HEK293 (cell line): ENCODE data around the gene ANAPC2.

ENCODE experiments used
- CTCF ChIA-PET: fragments of 350-600 bp; formaldehyde crosslinking; extraction: SDS; loops from one replicate; lab custom pipeline; 2021; ENCODE audit warnings: antibody characterized with exemption; lab: Yijun Ruan, JAX
- POLR2A ChIA-PET: fragments of 300-600 bp; formaldehyde crosslinking; extraction: SDS; loops from one replicate; lab custom pipeline; 2020; ENCODE audit warnings: antibody characterized with exemption, inconsistent platforms; lab: Yijun Ruan, JAX
- H3K27ac ChIP-seq: fragments of 200-500 bp; sonication (Bioruptor generic); 2 replicates; pipeline ENCODE4 v1.5.1; 2014; ENCODE audit warnings: low read depth, low read length, control low read depth, inconsistent platforms; ENCODE audit errors: extremely low read depth
- H3K36me3 ChIP-seq, 2 experiments: fragments of 200-500 bp in 1 of 2; sonication (Bioruptor generic) in 1 of 2; 1 replicate in 1 of 2; 2 replicates in 1 of 2; pipeline ENCODE4 v1.5.1; 2014 to 2017; ENCODE audit warnings: inconsistent platforms in 2 of 2, low read length in 2 of 2; ENCODE audit not compliant: control insufficient read depth in 2 of 2, insufficient read depth in 1 of 2
- H3K4me1 ChIP-seq: fragments of 200-500 bp; sonication (Bioruptor generic); 2 replicates; pipeline ENCODE4 v1.5.1; 2014; ENCODE audit warnings: mild to moderate bottlenecking, low read length, inconsistent platforms; ENCODE audit not compliant: control insufficient read depth, insufficient read depth
- H3K4me3 ChIP-seq: 2 replicates; pipeline ENCODE4 v1.5.1; 2011; ENCODE audit warnings: low read depth, mild to moderate bottlenecking, control low read depth, low read length, moderate library complexity
- H3K9me3 ChIP-seq: fragments of 200-500 bp; sonication (Bioruptor generic); 2 replicates; pipeline ENCODE4 v1.5.1; 2014; ENCODE audit warnings: low read depth, low read length, inconsistent platforms; ENCODE audit not compliant: control insufficient read depth, insufficient read depth
- EGR2 ChIP-seq: fragments of 450-650 bp; formaldehyde crosslinking; IDR thresholded peaks from 2 replicates; pipeline ENCODE4 v1.5.1; 2016; ENCODE audit warnings: low read depth, missing biosample characterization, missing genetic modification characterization
- ELK4 ChIP-seq: IDR thresholded peaks from 2 replicates; pipeline ENCODE4 v1.6.1; 2011; ENCODE audit warnings: mild to moderate bottlenecking, low read depth, low read length, borderline replicate concordance
- HIC1 ChIP-seq: fragments of 450-650 bp; formaldehyde crosslinking; IDR thresholded peaks from 2 replicates; pipeline ENCODE4 v1.5.1; 2016; ENCODE audit warnings: missing biosample characterization, missing genetic modification characterization
- KLF17 ChIP-seq: fragments of 450-650 bp; formaldehyde crosslinking; IDR thresholded peaks from 2 replicates; pipeline ENCODE4 v1.5.1; 2016; ENCODE audit warnings: missing biosample characterization, missing genetic modification characterization
- SCRT1 ChIP-seq: fragments of 450-650 bp; formaldehyde crosslinking; IDR thresholded peaks from 2 replicates; pipeline ENCODE4 v1.5.1; 2016; ENCODE audit warnings: missing biosample characterization, missing genetic modification characterization, borderline replicate concordance
- SETDB1 ChIP-seq: IDR thresholded peaks from one replicate; pipeline ENCODE4 v1.6.1; 2017; ENCODE audit warnings: mild to moderate bottlenecking, low read length, moderate library complexity, mixed read lengths; ENCODE audit not compliant: insufficient read length
- WT1 ChIP-seq: fragments of 450-650 bp; formaldehyde crosslinking; IDR thresholded peaks from 2 replicates; pipeline ENCODE4 v1.5.1; 2016; ENCODE audit warnings: missing biosample characterization, missing genetic modification characterization
- ZBTB10 ChIP-seq: fragments of 450-650 bp; formaldehyde crosslinking; IDR thresholded peaks from 2 replicates; pipeline ENCODE4 v1.5.1; 2016; ENCODE audit warnings: missing biosample characterization, missing genetic modification characterization
- ZBTB20 ChIP-seq: fragments of 450-650 bp; formaldehyde crosslinking; IDR thresholded peaks from 2 replicates; pipeline ENCODE4 v1.5.1; 2016; ENCODE audit warnings: missing biosample characterization, missing genetic modification characterization
- ZBTB44 ChIP-seq: fragments of 450-650 bp; IDR thresholded peaks from 2 replicates; pipeline ENCODE4 v1.5.1; 2018; ENCODE audit warnings: missing biosample characterization, mild to moderate bottlenecking, missing genetic modification characterization
- ZBTB49 ChIP-seq: fragments of 450-650 bp; formaldehyde crosslinking; IDR thresholded peaks from 2 replicates; pipeline ENCODE4 v1.5.1; 2016; ENCODE audit warnings: missing biosample characterization, missing genetic modification characterization, low read depth
- ZBTB7A ChIP-seq: fragments of 450-650 bp; formaldehyde crosslinking; IDR thresholded peaks from 2 replicates; pipeline ENCODE4 v1.5.1; 2016; ENCODE audit warnings: low read depth, missing biosample characterization, missing genetic modification characterization
- ZEB2 ChIP-seq: fragments of 450-650 bp; formaldehyde crosslinking; IDR thresholded peaks from 2 replicates; pipeline ENCODE4 v1.5.1; 2016; ENCODE audit warnings: missing biosample characterization, missing genetic modification characterization
- ZIC2 ChIP-seq: fragments of 450-650 bp; formaldehyde crosslinking; IDR thresholded peaks from 2 replicates; pipeline ENCODE4 v1.5.1; 2016; ENCODE audit warnings: missing biosample characterization, missing genetic modification characterization
- ZNF140 ChIP-seq: fragments of 450-650 bp; formaldehyde crosslinking; IDR thresholded peaks from 2 replicates; pipeline ENCODE4 v1.5.1; 2016; ENCODE audit warnings: missing biosample characterization, missing genetic modification characterization
- ZNF211 ChIP-seq: fragments of 450-650 bp; formaldehyde crosslinking; IDR thresholded peaks from 2 replicates; pipeline ENCODE4 v1.5.1; 2016; ENCODE audit warnings: low read depth, missing biosample characterization, missing genetic modification characterization
- ZNF404 ChIP-seq: fragments of 450-650 bp; formaldehyde crosslinking; IDR thresholded peaks from 2 replicates; pipeline ENCODE4 v1.5.1; 2017; ENCODE audit warnings: missing biosample characterization, missing genetic modification characterization
- ZNF449 ChIP-seq: fragments of 450-650 bp; formaldehyde crosslinking; IDR thresholded peaks from 2 replicates; pipeline ENCODE4 v1.5.1; 2017; ENCODE audit warnings: missing biosample characterization, mild to moderate bottlenecking, missing genetic modification characterization, moderate library complexity
- ZNF510 ChIP-seq: fragments of 450-650 bp; formaldehyde crosslinking; IDR thresholded peaks from 2 replicates; pipeline ENCODE4 v1.5.1; 2018; ENCODE audit warnings: mild to moderate bottlenecking, missing genetic modification characterization, missing biosample characterization; ENCODE audit not compliant: insufficient replicate concordance
- ZNF654 ChIP-seq: fragments of 450-650 bp; formaldehyde crosslinking; IDR thresholded peaks from 2 replicates; pipeline ENCODE4 v1.5.1; 2016; ENCODE audit warnings: low read depth, missing biosample characterization, missing genetic modification characterization
- ZNF768 ChIP-seq: fragments of 450-650 bp; formaldehyde crosslinking; IDR thresholded peaks from 2 replicates; pipeline ENCODE4 v1.5.1; 2018; ENCODE audit warnings: missing biosample characterization, mild to moderate bottlenecking, missing genetic modification characterization
- ZSCAN23 ChIP-seq: fragments of 450-650 bp; formaldehyde crosslinking; IDR thresholded peaks from 2 replicates; pipeline ENCODE4 v1.5.1; 2016; ENCODE audit warnings: missing biosample characterization, missing genetic modification characterization
- ZXDB ChIP-seq: fragments of 450-650 bp; formaldehyde crosslinking; IDR thresholded peaks from 2 replicates; pipeline ENCODE4 v1.5.1; 2016; ENCODE audit warnings: missing biosample characterization, missing genetic modification characterization

Gene ANAPC2

GRCh38 chr9:137195525-137196220, 7.3 kb upstream of the ANAPC2 start:
- H3K4me3 ChIP-seq: no peak overlapping the region
- H3K36me3 ChIP-seq: peaks cover 0 to 20% of the 10 kb centered on the region in 2 experiments; a peak in 1 of 3 replicates
- H3K4me1 ChIP-seq: peaks cover 5% of the 10 kb centered on the region; the same call in 1 of the 2 replicates
- H3K9me3 ChIP-seq: no peaks in the 10 kb centered on the region
- CTCF ChIA-PET: interaction anchor here (0.6 to 1.9 kb wide), 11 partner anchors 11 to 441 kb away, joined by 3 to 10 read pairs (median 3); partner anchors contain the start of gene RNF224
- POLR2A ChIA-PET: interaction anchor here (0.6 to 3.1 kb wide), 7 partner anchors 21 to 66 kb away, joined by 3 to 18 read pairs (median 4); partner anchors contain the start of gene TUBB4B
- H3K27ac ChIP-seq: no peak overlapping the region
- TF ChIP-seq ZBTB44 (tag by site-specific recombination) (no peak), ZNF211 (tag by site-specific recombination) (no peak), SETDB1 (no peak), ZNF140 (no peak), SCRT1 (tag by site-specific recombination) (0 out of 2 replicates have a peak, but pooled peaks have one; percentile 22), ZSCAN23 (no peak), ZBTB20 (tag by site-specific recombination) (no peak), ZXDB (no peak), ZEB2 (tag by site-specific recombination) (peak; percentile 63), ZNF449 (no peak), ZNF404 (no peak), ZNF510 (tag by site-specific recombination) (no peak), EGR2 (tag by site-specific recombination) (peak; percentile 35; the same call in 1 of the 2 replicates), WT1 (tag by site-specific recombination) (0 out of 2 replicates have a peak, but pooled peaks have one; percentile 16), ZIC2 (peak; percentile 77), HIC1 (tag by site-specific recombination) (peak; percentile 28; the same call in 1 of the 2 replicates), ZBTB49 (tag by site-specific recombination) (no peak), ZBTB7A (tag by site-specific recombination) (peak; percentile 50), KLF17 (tag by site-specific recombination) (peak; percentile 46; the same call in 1 of the 2 replicates), ZBTB10 (tag by site-specific recombination) (no peak), ELK4 (no peak), ZNF768 (tag by site-specific recombination) (no peak), ZNF654 (tag by site-specific recombination) (no peak)
